ENCODE measurements around the gene ADAMTSL3.
"Not testable (repeated sequence)": the region's sequence is repeated elsewhere in the genome, so short reads cannot be mapped to it uniquely, and the experiment has no call there.

Gene ADAMTSL3

GRCh38 chr15:83929619-83930018 lies 275.7 kb downstream of the ADAMTSL3 start:
- DNase-seq: no peak

GRCh38 chr15:83930392-83931212 lies 276.7 kb downstream of the ADAMTSL3 start:
- DNase-seq: no peak

DNA sequence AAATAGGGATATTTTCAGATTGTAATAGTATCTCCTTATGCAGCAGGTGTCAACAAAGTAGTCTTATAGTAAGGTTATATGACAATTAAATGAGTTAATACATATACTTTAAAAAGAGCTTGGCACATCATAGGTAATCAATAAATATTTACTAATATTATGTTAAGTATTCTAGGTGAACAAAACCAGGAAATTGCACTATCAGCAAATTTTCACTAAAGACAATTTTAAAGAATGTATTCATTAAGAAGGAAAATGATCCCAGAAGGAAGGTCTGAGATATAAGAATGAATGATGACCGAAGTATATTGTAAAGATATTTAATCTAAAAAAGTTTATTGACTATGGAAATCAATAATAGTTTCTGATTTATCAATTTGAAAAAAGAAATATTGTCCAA lies 281.9 kb downstream of the ADAMTSL3 start:
- no peak for DNase-seq

GRCh38 chr15:83940136-83940535 lies 286.2 kb downstream of the ADAMTSL3 start:
- DNase-seq: no peak

DNA sequence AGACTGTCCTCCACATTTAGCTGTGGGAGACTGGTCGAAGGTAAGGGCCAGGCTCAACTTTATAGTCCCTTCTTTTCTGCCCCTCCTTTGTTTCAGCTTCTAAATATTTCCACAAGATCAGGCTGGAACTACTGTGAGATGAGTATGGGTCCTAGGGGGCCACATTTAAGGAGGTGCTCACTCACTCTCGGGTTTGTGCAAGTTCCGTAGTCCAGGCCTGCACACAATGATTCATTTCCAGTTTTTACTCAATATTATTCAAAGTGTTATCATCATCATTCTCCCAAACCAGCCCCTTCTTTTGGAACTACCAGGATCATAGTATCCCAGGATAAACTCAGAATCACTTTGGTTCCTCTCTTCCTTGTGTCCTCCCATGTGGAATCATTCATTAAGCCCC lies 289.1 kb downstream of the ADAMTSL3 start:
- DNase-seq: no peak

- no peak for DNase-seq
Observed at GRCh38 chr15:83943849-83944404, 290.0 kb downstream of the ADAMTSL3 start.

DNA sequence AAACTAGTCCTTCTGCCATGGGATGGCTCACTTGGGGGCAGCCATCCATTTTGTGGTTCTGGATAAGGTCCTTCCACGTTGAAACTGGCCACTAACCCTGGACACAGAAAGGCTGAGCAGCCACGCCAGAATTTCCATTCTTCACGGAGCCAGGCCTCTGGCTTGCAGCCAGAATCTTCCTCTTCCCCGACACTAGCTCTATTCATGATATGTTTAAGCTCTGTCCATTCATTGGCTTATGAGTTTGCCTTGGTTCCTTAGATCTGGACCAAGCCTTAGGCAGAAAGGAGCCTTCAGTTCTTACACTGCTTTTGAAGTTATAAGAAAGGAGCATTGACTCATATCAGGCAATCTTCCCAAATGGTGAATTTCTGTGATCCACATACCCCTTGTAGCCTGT lies 293.2 kb downstream of the ADAMTSL3 start:
- no peak for DNase-seq

DNA sequence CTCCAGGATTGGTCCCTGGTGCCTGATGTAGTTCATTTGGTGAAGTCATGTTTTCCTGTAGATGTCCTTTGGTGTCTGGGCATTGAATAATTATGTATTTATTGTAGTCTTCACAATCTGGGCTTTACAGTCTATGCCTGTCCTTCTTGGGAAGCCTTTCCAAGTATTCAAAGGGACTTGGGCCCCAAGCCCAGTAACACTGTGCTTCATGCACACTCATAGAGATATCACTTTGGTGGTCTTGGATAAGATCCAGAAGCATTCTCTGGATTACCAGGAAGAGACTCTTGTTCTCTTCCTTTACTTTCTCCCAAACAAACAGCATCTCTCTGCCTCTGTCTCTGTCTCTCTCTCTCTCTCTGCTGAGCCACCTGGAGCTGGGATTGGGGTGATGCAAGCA lies 300.6 kb downstream of the ADAMTSL3 start:
- no peak for DNase-seq

GRCh38 chr15:83955806-83956265 lies 301.9 kb downstream of the ADAMTSL3 start:
- DNase-seq: no peak

DNA sequence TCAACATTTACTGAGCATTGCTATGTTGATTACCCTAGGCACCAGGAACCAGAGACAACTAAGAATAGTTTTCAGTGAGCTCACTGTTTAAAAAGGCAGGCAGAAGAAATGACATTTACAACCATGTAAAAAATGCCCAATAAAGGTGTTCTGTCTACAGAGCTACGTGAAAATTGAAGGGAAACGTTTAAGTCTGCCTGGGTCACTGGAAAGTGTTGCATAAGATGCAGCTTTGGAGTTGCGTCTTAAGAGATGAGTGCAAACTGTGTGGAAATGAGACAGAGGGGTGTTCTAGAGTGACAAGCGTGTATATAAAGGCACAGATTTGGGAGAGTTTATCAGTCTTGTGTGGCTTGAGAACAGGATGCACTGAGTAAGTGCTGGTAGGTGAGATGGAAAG lies 303.0 kb downstream of the ADAMTSL3 start:
- no peak for DNase-seq

GRCh38 chr15:83959477-83959876 lies 305.6 kb downstream of the ADAMTSL3 start:
- DNase-seq: no peak

- DNase-seq: no peak
Observed at GRCh38 chr15:83960192-83960829, 306.4 kb downstream of the ADAMTSL3 start.

DNA sequence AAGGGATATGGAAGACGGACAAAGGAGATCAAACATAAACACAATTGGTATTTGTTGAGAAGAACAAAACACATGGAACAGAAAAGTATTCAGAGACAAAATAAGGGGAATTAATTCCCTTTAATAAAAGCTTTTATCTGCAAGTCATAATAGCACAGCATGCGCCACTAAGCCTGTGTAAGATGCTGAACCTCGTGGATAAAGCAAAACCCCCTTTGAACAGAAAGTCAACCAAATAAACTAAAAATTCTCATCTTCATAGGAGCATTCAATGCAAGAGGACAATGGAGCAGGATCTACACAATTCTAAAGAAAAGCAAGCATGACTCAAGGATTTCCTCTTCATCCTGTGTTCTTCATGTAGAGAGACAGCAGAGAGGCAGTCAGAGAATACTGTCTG lies 307.4 kb downstream of the ADAMTSL3 start:
- no peak for DNase-seq

GRCh38 chr15:83964967-83965366 lies 311.0 kb downstream of the ADAMTSL3 start:
- not testable (repeated sequence) for DNase-seq

DNA sequence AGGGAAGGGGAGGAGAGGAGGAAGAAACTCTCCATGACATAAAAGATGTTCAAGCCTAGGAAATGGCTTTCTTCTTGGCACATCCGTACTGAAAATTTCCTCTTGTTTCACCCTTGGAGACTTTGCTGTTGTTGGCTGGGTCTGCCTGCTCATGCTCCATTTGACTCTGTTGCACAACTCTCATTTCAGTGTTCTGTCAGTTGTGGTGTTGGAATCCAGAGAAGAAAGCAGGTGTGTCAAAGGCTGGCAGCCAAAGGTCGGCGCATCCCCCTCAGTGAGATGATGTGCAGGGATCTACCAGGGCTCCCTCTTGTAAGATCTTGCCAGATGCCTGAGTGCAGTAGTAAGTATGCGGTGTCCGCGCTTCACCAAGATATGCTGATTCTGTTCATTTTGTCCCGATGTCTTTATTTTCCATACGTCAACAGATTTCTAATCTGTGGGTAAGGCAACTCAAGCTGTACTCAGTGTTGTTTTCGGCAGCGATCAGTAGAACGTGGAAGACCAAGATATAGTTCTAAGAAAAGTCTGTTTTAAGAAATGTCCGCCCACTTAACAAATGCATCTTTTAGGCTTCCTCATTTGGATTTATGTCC lies 316.5 kb downstream of the ADAMTSL3 start:
- DNase-seq: no peak

DNA sequence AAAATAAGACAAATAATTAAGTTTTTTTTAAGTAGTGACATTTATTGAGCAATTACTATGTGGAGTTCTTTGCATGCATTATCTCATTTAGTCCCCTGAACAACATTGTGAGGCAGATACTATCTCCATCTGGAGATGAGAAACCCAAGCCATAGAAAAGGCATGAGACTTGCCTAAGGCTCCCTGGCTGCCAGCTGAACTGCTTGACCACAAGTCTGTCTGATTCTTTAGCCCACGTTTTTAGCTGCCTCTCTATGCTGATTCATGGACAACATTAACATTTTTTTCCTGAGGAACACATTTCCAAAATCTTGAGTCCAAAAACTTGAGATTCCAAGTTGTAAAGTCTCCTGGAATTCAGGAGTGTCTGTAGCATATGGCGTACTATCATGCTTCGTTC lies 318.1 kb downstream of the ADAMTSL3 start:
- DNase-seq: no peak

DNA sequence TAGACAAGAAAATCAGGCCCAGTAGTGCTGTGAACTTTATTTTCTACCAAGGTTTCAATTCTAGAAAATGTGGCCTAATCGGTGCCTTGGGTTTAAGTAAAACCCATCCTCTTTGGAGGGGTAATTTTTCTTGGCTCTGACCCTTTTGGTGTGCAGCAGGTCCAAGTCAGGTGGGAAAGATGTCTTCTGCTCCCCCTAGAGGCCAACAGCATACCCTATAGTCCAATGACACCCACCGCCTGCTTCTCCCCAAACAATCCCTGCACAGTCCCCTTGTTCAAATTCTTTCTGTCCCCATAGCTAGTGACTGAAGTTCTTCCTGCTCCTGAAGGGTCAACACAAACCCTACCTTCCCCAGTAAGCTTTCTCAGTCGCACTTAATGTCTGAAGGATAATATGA lies 319.9 kb downstream of the ADAMTSL3 start:
- DNase-seq: no peak

- no peak for DNase-seq
Observed at GRCh38 chr15:83977992-83978391, 324.1 kb downstream of the ADAMTSL3 start.

DNA sequence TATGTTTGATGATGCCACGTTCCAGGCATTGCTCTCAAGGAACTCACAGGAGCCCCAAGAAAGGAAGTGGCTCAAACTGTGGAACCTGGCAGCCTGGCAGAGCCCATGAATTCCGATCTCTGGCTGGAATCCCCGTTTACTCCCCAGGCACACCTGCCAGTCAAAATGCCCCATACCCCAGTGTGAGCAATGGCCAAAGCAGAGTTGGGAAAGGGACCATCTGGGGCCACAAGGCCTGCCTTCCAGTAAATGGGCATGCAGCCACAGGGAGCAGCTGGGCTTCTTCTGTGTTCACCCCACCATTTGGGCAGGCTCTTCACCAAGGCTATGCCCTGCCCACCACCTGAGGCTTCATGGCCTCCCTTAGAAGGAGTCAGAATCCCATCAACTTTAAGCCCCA lies 324.7 kb downstream of the ADAMTSL3 start:
- no peak for DNase-seq

GRCh38 chr15:83980637-83981036 lies 326.7 kb downstream of the ADAMTSL3 start:
- DNase-seq: no peak

DNA sequence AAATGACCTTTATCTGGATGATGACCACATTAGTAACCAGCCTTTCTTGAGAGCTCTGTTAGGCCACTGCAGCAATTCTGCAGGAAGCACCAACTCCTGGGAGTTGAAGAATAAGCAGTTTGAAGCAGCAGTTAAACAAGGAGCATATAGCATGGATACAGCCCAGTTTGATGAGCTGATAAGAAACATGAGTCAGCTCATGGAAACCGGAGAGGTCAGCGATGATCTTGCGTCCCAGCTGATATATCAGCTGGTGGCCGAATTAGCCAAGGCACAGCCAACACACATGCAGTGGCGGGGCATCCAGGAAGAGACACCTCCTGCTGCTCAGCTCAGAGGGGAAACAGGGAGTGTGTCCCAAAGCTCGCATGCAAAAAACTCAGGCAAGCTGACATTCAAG lies 328.8 kb downstream of the ADAMTSL3 start:
- DNase-seq: no peak

DNA sequence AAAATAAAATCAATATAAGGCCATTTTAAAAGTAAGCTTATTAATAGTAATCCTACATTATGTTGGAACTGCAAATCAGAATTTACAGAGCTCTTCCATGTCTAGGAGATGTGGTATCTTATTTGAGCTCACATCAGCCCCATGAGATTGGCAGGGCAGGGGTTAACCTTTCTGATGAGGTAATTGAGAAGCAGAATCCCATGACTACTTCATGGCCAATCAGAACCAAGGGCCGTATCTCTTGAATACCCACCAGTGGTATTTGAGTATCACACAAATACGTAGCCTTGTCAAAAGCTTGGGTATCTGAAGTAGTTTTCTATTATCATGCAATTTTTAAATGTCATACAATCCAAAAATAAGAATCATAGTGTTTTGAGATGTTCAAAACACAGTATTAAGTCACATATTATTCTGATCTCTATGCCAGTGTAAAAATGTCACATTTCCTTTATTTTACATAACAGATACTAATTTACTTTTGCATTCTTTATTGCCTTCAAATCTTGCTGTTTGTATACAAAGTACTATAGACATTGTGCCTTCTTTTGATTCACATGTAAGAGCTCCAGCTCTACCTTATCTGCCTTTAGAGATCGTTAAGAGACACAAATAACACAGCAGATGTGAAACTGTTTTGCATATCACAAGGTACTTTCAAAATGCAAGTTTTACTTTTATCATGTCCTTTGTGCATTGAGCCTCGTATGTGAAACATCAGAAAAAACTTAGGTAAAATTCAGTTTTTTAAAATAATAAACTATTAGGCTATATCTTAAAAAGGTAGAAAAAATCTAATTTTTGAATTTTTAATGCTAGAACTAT lies 329.9 kb downstream of the ADAMTSL3 start:
- DNase-seq: no peak

DNA sequence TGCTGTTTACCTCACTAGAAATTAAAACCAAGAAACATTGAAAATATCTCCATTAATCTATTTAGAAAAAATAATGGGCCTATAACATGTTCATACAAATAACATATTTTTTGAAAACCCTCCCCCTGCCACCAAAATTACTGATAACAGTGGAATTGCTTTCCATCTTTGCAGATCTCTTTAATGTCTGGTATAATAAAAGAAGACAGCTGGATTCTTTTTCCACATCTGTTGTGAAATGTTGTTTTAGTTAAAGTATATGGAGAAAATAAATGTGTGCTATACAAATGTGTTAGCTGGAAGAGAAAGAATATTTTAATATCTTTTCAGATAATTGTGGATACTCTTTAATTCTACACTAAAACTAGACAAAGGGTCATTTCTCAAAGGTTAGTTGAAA lies 330.7 kb downstream of the ADAMTSL3 start:
- DNase-seq: no peak
